ENCODE results near the gene CD300LG.
"Not testable (repeated sequence)": the region's sequence is repeated elsewhere in the genome, so short reads cannot be mapped to it uniquely, and the experiment has no call there.

Gene CD300LG

GRCh38 chr17:43846963-43847371 is at the start of gene CD300LG:
Gene CD300LG, plus strand, starts transcription at chr17:43847176. Its CDS starts 41 bp downstream, at chr17:43847217.
- DNase-seq = no peak

- not testable (repeated sequence) for DNase-seq
Measured at GRCh38 chr17:43798024-43798423, 49.0 kb upstream of the CD300LG start.

- DNase-seq = no peak
Measured at GRCh38 chr17:43799047-43799446, 47.9 kb upstream of the CD300LG start.

GRCh38 chr17:43800736-43801135 is 46.2 kb upstream of the CD300LG start:
- DNase-seq = no peak

- no peak for DNase-seq
Measured at GRCh38 chr17:43801844-43802243, 45.1 kb upstream of the CD300LG start.

GRCh38 chr17:43803758-43804157 is 43.2 kb upstream of the CD300LG start:
- no peak for DNase-seq

GRCh38 chr17:43805117-43805516 is 41.9 kb upstream of the CD300LG start:
- DNase-seq = no peak

GRCh38 chr17:43808076-43808475 is 38.9 kb upstream of the CD300LG start:
- no peak for DNase-seq

GRCh38 chr17:43809121-43809520 is 37.9 kb upstream of the CD300LG start:
- no peak for DNase-seq

- DNase-seq = no peak
Measured at GRCh38 chr17:43810226-43810715, 36.7 kb upstream of the CD300LG start.

- DNase-seq = no peak
Measured at GRCh38 chr17:43810823-43811222, 36.2 kb upstream of the CD300LG start.

GRCh38 chr17:43812396-43813265 is 34.3 kb upstream of the CD300LG start:
- no peak for DNase-seq

- DNase-seq = no peak
Measured at GRCh38 chr17:43813386-43813785, 33.6 kb upstream of the CD300LG start.

- DNase-seq = no peak
Measured at GRCh38 chr17:43814026-43814425, 33.0 kb upstream of the CD300LG start.

GRCh38 chr17:43814714-43815113 is 32.3 kb upstream of the CD300LG start:
- no peak for DNase-seq

GRCh38 chr17:43816336-43817320 is 30.3 kb upstream of the CD300LG start:
- no peak for DNase-seq

- DNase-seq = no peak
Measured at GRCh38 chr17:43817826-43818225, 29.1 kb upstream of the CD300LG start.

- no peak for DNase-seq
Measured at GRCh38 chr17:43818966-43819365, 28.0 kb upstream of the CD300LG start.

- no peak for DNase-seq
Measured at GRCh38 chr17:43820759-43821158, 26.2 kb upstream of the CD300LG start.

- no peak for DNase-seq
Measured at GRCh38 chr17:43822570-43823190, 24.3 kb upstream of the CD300LG start.

- no peak for DNase-seq
Measured at GRCh38 chr17:43823350-43824084, 23.5 kb upstream of the CD300LG start.

GRCh38 chr17:43825567-43825966 is 21.4 kb upstream of the CD300LG start:
- no peak for DNase-seq

All from stimulated activated naive CD4-positive, alpha-beta T cell (primary cell).